ENCODE measurements around the gene RLF.
"Not testable (repeated sequence)": the region's sequence is repeated elsewhere in the genome, so short reads cannot be mapped to it uniquely, and the experiment has no call there.

The RLF gene

GRCh38 chr1:40167317-40167716 lies 6.1 kb downstream of the RLF start:
- no peak for DNase-seq

GRCh38 chr1:40171036-40171435 lies 9.8 kb downstream of the RLF start:
- DNase-seq, result no peak

- DNase-seq, result no peak
Observed at GRCh38 chr1:40174788-40175187, 13.6 kb downstream of the RLF start.

GRCh38 chr1:40176989-40177388 lies 15.8 kb downstream of the RLF start:
- DNase-seq, result not testable (repeated sequence)

GRCh38 chr1:40178200-40178599 lies 17.0 kb downstream of the RLF start:
- DNase-seq, result no peak

GRCh38 chr1:40179496-40180089 lies 18.4 kb downstream of the RLF start:
- no peak for DNase-seq

- DNase-seq, result no peak
Observed at GRCh38 chr1:40183055-40183710, 22.0 kb downstream of the RLF start.

GRCh38 chr1:40184193-40184592 lies 23.0 kb downstream of the RLF start:
- DNase-seq, result no peak

- DNase-seq, result no peak
Observed at GRCh38 chr1:40185951-40186864, 25.0 kb downstream of the RLF start.

GRCh38 chr1:40187399-40187798 lies 26.2 kb downstream of the RLF start:
- DNase-seq, result no peak

GRCh38 chr1:40194639-40195038 lies 33.5 kb downstream of the RLF start:
- not testable (repeated sequence) for DNase-seq

GRCh38 chr1:40197656-40198055 lies 36.5 kb downstream of the RLF start:
- no peak for DNase-seq

GRCh38 chr1:40199126-40199525 lies 37.9 kb downstream of the RLF start:
- no peak for DNase-seq

- DNase-seq, result no peak
Observed at GRCh38 chr1:40204856-40205255, 43.7 kb downstream of the RLF start.

- DNase-seq, result no peak
Observed at GRCh38 chr1:40210511-40211204, 49.5 kb downstream of the RLF start.

GRCh38 chr1:40218333-40218732 lies 57.1 kb downstream of the RLF start:
- DNase-seq, result no peak

- DNase-seq, result not testable (repeated sequence)
Observed at GRCh38 chr1:40221471-40221905, 60.3 kb downstream of the RLF start.

GRCh38 chr1:40221977-40222772 lies 61.0 kb downstream of the RLF start:
- no peak for DNase-seq

GRCh38 chr1:40224040-40224439 lies 62.9 kb downstream of the RLF start:
- DNase-seq, result no peak

GRCh38 chr1:40226192-40226591 lies 65.0 kb downstream of the RLF start:
- DNase-seq, result no peak

GRCh38 chr1:40232444-40232843 lies 71.3 kb downstream of the RLF start:
- no peak for DNase-seq

GRCh38 chr1:40239626-40240025 lies 78.4 kb downstream of the RLF start:
- no peak for DNase-seq
